Hepatocyte (in vitro differentiated cells): ENCODE results near the gene ARMC10. TPM values are rescaled to one million over a fixed set of nuclear protein-coding genes. Genes with fewer than 3 reads are reported as not detected.
"Not testable (repeated sequence)": the region's sequence is repeated elsewhere in the genome, so short reads cannot be mapped to it uniquely, and the experiment has no call there.

Experiments used
- DNase-seq: peaks from one replicate; pipeline ENCODE4 v3.0.0-alpha.2; 2016; ENCODE audit warnings: low spot score
- H2AFZ ChIP-seq: fragments of 200-600 bp; sonication (generic); 2 replicates; pipeline ENCODE4 v1.6.0; 2016; ENCODE audit warnings: antibody characterized with exemption, mild to moderate bottlenecking
- H3K27ac ChIP-seq: fragments of 200-600 bp; sonication (generic); 2 replicates; pipeline ENCODE4 v1.5.1; 2016; ENCODE audit warnings: mild to moderate bottlenecking
- H3K27me3 ChIP-seq: fragments of 200-600 bp; sonication (generic); 2 replicates; pipeline ENCODE4 v1.6.1; 2016
- H3K36me3 ChIP-seq: fragments of 200-600 bp; sonication (generic); replicated peaks from 2 replicates; pipeline ENCODE4 v1.5.1; 2016; ENCODE audit warnings: low read depth; ENCODE audit not compliant: insufficient read depth
- H3K4me1 ChIP-seq: fragments of 200-600 bp; sonication (generic); 2 replicates; pipeline ENCODE4 v1.5.1; 2016; ENCODE audit warnings: mild to moderate bottlenecking, moderate library complexity; ENCODE audit not compliant: insufficient read depth
- H3K4me2 ChIP-seq: fragments of 200-600 bp; sonication (generic); 2 replicates; pipeline ENCODE4 v1.6.0; 2016
- H3K4me3 ChIP-seq: fragments of 200-600 bp; sonication (generic); 2 replicates; pipeline ENCODE4 v1.5.1; 2016; ENCODE audit warnings: mild to moderate bottlenecking
- H3K79me2 ChIP-seq: fragments of 200-600 bp; sonication (generic); 2 replicates; pipeline ENCODE4 v1.6.0; 2017; ENCODE audit warnings: mild to moderate bottlenecking
- H3K9me2 ChIP-seq: fragments of 200-600 bp; sonication (generic); replicated peaks from 2 replicates; pipeline ENCODE4 v1.6.0; 2017; ENCODE audit warnings: mild to moderate bottlenecking; ENCODE audit not compliant: insufficient read depth
- H3K9me3 ChIP-seq: fragments of 200-600 bp; sonication (generic); 2 replicates; pipeline ENCODE4 v1.5.1; 2016; ENCODE audit warnings: low read depth, mild to moderate bottlenecking
- H4K20me1 ChIP-seq: fragments of 200-600 bp; sonication (generic); 2 replicates; pipeline ENCODE4 v1.6.0; 2016; ENCODE audit warnings: mild to moderate bottlenecking; ENCODE audit not compliant: insufficient read depth, poor library complexity, severe bottlenecking
- EZH2 ChIP-seq: fragments of 200-600 bp; sonication (generic); IDR thresholded peaks from 2 replicates; pipeline ENCODE4 v1.6.1; 2016; ENCODE audit warnings: antibody characterized with exemption, mild to moderate bottlenecking, borderline replicate concordance
- EZH2phosphoT487 ChIP-seq: fragments of 200-600 bp; sonication (generic); IDR thresholded peaks from one replicate; pipeline ENCODE4 v1.6.1; 2018; ENCODE audit warnings: antibody characterized with exemption, mild to moderate bottlenecking, low read depth, moderate library complexity; ENCODE audit not compliant: unreplicated experiment, severe bottlenecking
- WGBS: methylation state at CpG from one replicate; pipeline ENCODE4 v1.1.6; 2016; ENCODE audit warnings: low lambda C conversion rate; ENCODE audit errors: missing lambda C conversion rate; 5-methylcytosine and 5-hydroxymethylcytosine counted together
- polyA plus RNA-seq: library from polyadenylated mRNA; unstranded; fragments of >200 nt; fragmentation: Nextera tagmentation; extraction: Ambion mirVana; gene quantifications from 2 replicates; pipeline ENCODE4 v1.2.1, GENCODE V29; 2016
- total RNA-seq: library from RNA; depleted of rRNA; stranded (reverse); fragments of >200 nt; gene quantifications from 2 replicates; pipeline ENCODE4 v1.2.3, GENCODE V29; 2014
- TF ChIP-seq, protein P1 (sequence below): fragments of 200-600 bp; sonication (generic); IDR thresholded peaks from 2 replicates; pipeline ENCODE4 v1.5.1; 2016; ENCODE audit warnings: antibody characterized with exemption, mild to moderate bottlenecking; ENCODE audit not compliant: poor library complexity

Gene ARMC10
- total and polyA plus RNA-seq, 2 experiments from 2014 or later = 27.2 to 33.5 TPM

GRCh38 chr7:103093429-103093828 is 18.5 kb downstream of the ARMC10 start:
- DNase-seq = no peak
- no peaks in the 10 kb centered on the region for H3K9me2 ChIP-seq
- no peak overlapping the region for H3K27ac ChIP-seq
- no peaks in the 10 kb centered on the region for H3K9me3 ChIP-seq
- TF ChIP-seq EZH2 (no peak), EZH2phosphoT487 (no peak)
- TF ChIP-seq, protein P1, sequence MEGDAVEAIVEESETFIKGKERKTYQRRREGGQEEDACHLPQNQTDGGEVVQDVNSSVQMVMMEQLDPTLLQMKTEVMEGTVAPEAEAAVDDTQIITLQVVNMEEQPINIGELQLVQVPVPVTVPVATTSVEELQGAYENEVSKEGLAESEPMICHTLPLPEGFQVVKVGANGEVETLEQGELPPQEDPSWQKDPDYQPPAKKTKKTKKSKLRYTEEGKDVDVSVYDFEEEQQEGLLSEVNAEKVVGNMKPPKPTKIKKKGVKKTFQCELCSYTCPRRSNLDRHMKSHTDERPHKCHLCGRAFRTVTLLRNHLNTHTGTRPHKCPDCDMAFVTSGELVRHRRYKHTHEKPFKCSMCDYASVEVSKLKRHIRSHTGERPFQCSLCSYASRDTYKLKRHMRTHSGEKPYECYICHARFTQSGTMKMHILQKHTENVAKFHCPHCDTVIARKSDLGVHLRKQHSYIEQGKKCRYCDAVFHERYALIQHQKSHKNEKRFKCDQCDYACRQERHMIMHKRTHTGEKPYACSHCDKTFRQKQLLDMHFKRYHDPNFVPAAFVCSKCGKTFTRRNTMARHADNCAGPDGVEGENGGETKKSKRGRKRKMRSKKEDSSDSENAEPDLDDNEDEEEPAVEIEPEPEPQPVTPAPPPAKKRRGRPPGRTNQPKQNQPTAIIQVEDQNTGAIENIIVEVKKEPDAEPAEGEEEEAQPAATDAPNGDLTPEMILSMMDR = no peak
- WGBS = 69% methylated on average over 1 of the region's 1 CpG
- no peaks in the 10 kb centered on the region for H3K27me3 ChIP-seq
- H2AFZ ChIP-seq = no peak overlapping the region
- no peak overlapping the region for H3K4me3 ChIP-seq
- H3K36me3 ChIP-seq = no peaks in the 10 kb centered on the region
- H4K20me1 ChIP-seq = no peaks in the 10 kb centered on the region
- no peak overlapping the region for H3K4me2 ChIP-seq
- no peaks in the 10 kb centered on the region for H3K79me2 ChIP-seq
- no peaks in the 10 kb centered on the region for H3K4me1 ChIP-seq

DNA sequence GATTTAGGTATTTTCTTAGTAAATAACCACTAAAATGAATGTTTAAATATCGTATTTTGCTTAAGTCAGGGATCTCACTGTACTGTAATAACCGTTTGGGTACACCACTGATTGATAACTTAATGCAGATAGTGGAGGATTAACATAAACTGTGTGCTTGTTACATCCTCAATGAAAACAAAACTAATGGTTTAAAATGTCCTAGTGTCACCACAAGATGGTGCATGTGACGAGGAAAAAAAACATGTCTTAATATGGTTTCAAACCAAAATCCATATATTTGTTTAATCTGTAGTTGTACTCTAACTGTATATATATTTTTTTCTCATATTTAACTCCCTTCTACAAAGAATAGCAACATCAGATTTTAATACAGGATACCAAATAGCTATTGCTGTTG is 19.2 kb downstream of the ARMC10 start:
- no peaks in the 10 kb centered on the region for H3K9me3 ChIP-seq
- no peak overlapping the region for H3K27ac ChIP-seq
- no peak overlapping the region for H2AFZ ChIP-seq
- no peaks in the 10 kb centered on the region for H3K79me2 ChIP-seq
- no peaks in the 10 kb centered on the region for H4K20me1 ChIP-seq
- TF ChIP-seq EZH2 = no peak
- TF ChIP-seq, protein P1 = peak; percentile 33
- no peak for TF ChIP-seq EZH2phosphoT487
- H3K4me2 ChIP-seq = no peak overlapping the region
- H3K9me2 ChIP-seq = no peaks in the 10 kb centered on the region
- no peaks in the 10 kb centered on the region for H3K4me1 ChIP-seq
- 48% methylated on average over 3 of the region's 3 CpGs for WGBS
- H3K27me3 ChIP-seq = no peaks in the 10 kb centered on the region
- H3K4me3 ChIP-seq = no peak overlapping the region
- DNase-seq = no peak
- no peaks in the 10 kb centered on the region for H3K36me3 ChIP-seq

DNA sequence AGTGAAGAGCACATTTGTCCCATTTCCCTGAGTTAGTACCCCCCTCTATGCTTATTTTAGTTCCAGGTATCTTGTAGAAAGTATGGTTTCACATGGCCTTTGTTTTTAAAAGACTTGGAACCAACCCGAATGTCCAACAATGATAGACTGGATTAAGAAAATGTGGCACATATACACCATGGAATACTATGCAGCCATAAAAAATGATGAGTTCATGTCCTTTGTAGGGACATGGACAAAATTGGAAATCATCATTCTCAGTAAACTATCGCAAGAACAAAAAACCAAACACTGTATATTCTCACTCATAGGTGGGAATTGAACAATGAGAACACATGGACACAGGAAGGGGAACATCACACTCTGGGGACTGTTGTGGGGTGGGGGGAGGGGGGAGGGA is 20.6 kb downstream of the ARMC10 start:
- H3K9me3 ChIP-seq, H2AFZ ChIP-seq, H3K27ac ChIP-seq, H3K27me3 ChIP-seq, H3K4me2 ChIP-seq, H4K20me1 ChIP-seq, H3K9me2 ChIP-seq, H3K36me3 ChIP-seq, H3K4me3 ChIP-seq, H3K4me1 ChIP-seq, H3K79me2 ChIP-seq, DNase-seq: not testable (repeated sequence)
- WGBS = 93% methylated on average over 2 of the region's 2 CpGs

- no peak overlapping the region for H2AFZ ChIP-seq
- 94% methylated on average over 2 of the region's 2 CpGs for WGBS
- no peaks in the 10 kb centered on the region for H3K9me2 ChIP-seq
These were observed 22.1 kb downstream of the ARMC10 start for GRCh38 chr7:103097041-103097440.

More at GRCh38 chr7:103097041-103097440, 22.1 kb downstream of the ARMC10 start:
- H3K4me1 ChIP-seq = no peaks in the 10 kb centered on the region
- no peaks in the 10 kb centered on the region for H3K79me2 ChIP-seq
- no peaks in the 10 kb centered on the region for H4K20me1 ChIP-seq
- H3K4me2 ChIP-seq = no peak overlapping the region
- no peaks in the 10 kb centered on the region for H3K9me3 ChIP-seq
- no peaks in the 10 kb centered on the region for H3K27me3 ChIP-seq
- no peaks in the 10 kb centered on the region for H3K36me3 ChIP-seq
- DNase-seq = no peak
- no peak overlapping the region for H3K4me3 ChIP-seq
- TF ChIP-seq EZH2 = no peak
- TF ChIP-seq, protein P1 = no peak
- no peak for TF ChIP-seq EZH2phosphoT487
- no peak overlapping the region for H3K27ac ChIP-seq
